SU-DHL-6 (cell line): ENCODE data around the gene AGAP1.

Experiments
- EZH2phosphoT487 ChIP-seq: fragments of 200-600 bp; sonication (generic), shearing (Covaris generic); conservative IDR thresholded peaks from 2 replicates; pipeline ENCODE4 v1.6.1; 2018; ENCODE audit warnings: mild to moderate bottlenecking, antibody characterized with exemption, low read length, moderate library complexity, mixed read lengths
- TF ChIP-seq, protein P1 (sequence below): fragments of 200-600 bp; sonication (generic); IDR thresholded peaks from one replicate; pipeline ENCODE4 v1.5.1; 2017; ENCODE audit warnings: antibody characterized with exemption, mild to moderate bottlenecking, low read length, moderate library complexity; ENCODE audit not compliant: insufficient read depth, poor library complexity, severe bottlenecking

GRCh38 chr2:235723811-235724465 is 230.1 kb downstream of the AGAP1 start:
- TF ChIP-seq, protein P1, sequence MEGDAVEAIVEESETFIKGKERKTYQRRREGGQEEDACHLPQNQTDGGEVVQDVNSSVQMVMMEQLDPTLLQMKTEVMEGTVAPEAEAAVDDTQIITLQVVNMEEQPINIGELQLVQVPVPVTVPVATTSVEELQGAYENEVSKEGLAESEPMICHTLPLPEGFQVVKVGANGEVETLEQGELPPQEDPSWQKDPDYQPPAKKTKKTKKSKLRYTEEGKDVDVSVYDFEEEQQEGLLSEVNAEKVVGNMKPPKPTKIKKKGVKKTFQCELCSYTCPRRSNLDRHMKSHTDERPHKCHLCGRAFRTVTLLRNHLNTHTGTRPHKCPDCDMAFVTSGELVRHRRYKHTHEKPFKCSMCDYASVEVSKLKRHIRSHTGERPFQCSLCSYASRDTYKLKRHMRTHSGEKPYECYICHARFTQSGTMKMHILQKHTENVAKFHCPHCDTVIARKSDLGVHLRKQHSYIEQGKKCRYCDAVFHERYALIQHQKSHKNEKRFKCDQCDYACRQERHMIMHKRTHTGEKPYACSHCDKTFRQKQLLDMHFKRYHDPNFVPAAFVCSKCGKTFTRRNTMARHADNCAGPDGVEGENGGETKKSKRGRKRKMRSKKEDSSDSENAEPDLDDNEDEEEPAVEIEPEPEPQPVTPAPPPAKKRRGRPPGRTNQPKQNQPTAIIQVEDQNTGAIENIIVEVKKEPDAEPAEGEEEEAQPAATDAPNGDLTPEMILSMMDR, result no peak
- no peak for TF ChIP-seq EZH2phosphoT487
